ENCODE measurements around the gene ALG5.

Gene ALG5

DNA sequence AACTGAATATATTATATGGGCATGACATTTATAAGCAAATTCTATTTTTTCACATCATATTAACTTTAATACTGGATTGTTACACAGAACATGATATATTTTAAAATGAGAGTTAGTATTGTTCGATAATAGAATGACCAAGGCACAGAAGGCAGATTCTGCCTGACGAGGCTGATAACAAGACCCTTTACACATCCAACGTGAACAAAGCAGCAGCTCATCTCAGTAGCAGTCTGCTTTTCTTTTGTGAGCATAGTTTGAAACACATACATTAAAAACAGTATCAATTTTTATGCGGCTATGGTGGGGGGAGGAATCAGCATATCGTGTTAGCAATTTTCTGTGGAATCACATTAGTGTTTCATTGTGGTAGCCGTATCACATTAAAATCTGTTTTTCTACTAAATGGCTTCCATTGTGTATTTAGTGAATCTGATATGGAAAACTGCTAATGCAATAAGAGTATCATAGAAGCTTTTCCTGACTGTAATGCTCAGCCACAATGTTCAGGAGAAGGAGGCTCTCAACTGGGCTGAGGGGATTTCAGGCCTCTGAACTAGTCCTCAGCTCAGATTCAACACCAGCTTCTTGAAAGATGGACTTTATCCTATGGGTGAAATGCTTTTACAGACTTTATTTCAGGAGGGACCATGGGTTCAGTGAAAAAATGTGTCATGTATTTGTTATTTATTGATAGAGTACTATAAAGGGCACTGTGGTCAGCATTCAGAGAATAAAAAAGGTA is 83.1 kb downstream of the ALG5 start:
- no peak for DNase-seq (ENCODE audit: low read depth)

DNA sequence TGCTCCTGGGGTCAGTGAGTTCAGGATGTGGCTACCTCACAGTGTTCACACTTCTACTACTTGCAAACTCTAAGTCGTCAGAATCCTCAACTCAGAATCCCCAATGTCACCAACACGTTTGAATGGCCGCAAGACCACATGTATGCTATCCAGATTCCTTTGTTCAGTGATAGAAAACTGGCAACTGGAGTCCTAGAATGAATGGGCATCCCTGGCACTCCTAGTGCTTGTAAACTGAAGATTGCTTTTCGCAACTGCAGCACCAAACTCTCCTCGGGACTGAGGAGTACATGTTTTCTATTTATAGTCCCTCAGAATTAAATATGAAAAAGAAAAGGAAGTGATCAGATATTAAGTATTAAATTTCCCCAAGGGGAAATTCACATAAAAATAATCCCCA is 84.0 kb downstream of the ALG5 start:
- no peak for DNase-seq (ENCODE audit: low read depth)

DNA sequence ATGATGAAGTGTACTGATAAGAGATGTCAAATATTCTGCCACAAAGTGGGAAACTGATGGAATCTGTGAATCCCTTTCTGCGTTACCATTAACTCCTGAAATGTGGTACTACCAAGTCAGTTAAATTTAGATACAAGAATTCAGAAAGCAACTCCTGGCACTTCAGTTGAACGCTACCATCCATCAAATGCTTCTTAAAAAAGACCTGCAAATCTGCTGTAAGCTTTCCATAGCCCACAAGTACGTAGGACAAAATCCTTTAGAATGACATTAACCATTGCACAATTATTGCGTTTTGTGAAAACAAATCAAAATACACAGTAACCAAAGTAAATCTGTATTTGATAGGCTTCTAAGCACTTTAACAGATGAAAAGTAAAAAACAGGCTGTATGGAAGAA is 84.5 kb downstream of the ALG5 start:
- DNase-seq (ENCODE audit: low read depth), result no peak

DNA sequence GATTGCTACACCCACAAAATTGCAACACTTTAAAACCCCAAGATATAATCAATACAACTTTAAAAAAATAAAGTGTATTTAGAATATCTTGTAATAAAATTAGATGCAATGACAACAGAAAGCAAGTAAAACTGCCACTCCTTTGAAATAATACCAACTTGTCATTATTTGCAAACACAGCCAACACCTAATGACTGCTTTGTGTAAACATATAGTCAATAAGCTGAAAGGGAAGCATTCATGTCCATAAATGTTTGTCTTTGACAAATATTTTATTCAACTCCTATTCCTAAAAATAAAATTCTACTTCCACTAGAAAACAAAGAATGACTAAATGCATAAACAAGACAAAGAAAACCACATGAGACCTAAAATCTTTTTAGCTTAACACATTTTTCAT is 85.7 kb downstream of the ALG5 start:
- no peak for DNase-seq (ENCODE audit: low read depth)

DNA sequence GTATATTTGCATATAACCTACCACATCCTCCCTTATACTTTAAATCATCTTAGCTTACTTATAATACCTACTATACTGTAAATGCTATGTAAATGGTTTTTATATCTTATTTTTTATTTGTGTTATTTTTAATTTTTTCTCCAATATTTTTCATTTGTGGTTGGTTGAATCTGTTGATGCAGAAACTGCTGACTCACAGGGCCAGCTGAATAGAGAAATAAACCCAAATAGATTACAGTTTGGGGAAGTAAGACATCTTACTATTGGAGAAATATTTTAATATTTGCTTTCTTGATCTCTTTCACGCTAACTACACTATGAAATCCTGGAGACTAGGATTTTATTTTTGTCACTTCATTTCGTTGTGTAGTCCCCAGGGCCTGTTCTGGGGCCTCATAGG is 86.2 kb downstream of the ALG5 start:
- DNase-seq (ENCODE audit: low read depth), result no peak

DNA sequence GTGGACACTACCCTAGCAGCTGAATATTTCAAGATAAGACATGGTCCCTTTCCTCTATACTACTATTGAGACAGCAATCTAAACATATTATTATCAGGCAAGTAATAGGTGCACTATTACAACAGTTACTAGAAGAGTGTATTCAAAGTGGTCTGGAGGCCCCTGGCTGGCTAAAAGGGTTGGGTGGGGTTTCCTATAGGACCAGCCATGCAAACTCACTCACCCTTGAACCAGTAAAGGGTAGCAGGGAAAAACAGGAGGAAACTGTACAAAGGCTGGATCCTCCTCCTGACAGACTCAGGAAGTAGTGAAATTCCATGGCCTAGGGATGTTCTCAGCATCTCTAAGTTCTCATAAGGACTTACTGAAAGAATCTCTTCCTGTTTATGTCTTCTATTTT is 86.8 kb downstream of the ALG5 start:
- no peak for DNase-seq (ENCODE audit: low read depth)

DNA sequence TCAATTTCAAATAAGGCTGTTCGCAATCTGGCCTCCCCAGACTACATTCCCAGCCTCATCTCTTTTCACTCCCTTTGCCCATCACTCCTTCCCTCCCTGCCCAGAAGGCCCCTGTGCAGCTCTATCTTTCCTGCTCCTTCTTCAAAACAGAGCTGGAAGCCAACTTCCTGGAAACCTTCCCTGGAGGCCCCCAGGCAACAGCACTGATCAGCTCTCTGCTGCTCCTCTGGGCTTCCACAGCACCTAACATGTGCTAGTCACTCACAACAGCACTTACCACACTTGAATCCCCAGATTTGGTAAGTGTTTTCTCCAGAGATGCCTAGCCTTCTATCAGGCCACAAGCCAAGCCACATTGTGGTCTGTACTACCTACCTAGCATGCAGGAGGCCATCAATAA is 88.6 kb downstream of the ALG5 start:
- no peak for DNase-seq (ENCODE audit: low read depth)

DNA sequence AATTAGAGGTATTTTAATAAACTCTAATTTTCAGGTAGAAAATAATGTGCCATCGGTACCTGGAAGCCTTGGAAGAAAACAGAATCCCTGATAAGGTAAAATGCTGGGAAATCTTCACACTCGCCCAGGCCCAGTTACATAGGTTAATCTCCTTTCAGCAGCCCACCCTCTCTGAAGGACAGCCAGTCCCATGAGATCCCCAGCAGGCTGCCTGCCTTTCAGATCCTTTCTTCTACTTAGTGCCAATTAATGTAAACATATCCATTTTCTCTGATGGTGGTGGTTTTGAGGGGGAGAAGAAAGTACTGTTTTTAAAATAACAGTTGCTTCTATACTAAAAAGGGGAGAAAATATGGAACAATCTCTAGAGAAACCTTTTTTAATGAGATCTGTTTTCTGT is 91.3 kb downstream of the ALG5 start:
- no peak for DNase-seq (ENCODE audit: low read depth)

DNA sequence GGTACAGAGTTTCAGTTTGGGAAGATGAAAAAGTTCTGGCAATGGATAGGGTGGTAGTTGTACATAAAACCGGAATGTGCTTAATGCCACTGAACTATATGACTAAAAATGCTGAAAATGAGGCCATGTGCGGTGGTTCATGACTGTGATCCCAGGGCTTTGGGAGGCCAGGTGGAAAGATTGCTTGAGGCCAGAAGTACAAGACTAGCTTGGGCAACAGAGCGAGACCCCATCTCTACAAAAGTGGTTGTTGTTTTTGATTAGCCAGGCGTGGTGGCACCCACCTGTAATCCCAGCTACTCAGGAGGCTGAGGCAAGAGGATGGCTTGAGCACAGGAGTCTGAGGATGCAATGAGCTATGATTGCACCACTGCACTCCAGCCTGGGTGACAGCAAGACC is 91.9 kb downstream of the ALG5 start:
- no peak for DNase-seq (ENCODE audit: low read depth)

DNA sequence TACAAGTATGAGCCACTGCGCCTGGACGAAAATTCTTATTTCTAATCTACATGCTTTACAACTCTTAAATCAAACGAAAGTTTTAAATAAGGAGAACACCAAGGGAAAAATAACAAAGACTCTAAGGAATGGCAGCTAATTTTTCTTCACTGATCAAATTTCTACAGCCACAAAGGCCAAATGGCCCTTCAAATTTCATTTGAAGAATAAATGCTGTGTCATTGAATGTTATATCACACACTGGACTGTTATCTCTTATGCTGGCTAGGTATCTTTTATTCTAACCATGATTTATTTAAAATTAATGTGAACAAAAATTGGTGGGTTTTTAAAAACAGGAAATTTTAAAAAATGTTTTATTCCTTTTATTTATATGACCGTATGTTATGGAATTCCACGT is 93.2 kb downstream of the ALG5 start:
- no peak for DNase-seq (ENCODE audit: low read depth)

DNA sequence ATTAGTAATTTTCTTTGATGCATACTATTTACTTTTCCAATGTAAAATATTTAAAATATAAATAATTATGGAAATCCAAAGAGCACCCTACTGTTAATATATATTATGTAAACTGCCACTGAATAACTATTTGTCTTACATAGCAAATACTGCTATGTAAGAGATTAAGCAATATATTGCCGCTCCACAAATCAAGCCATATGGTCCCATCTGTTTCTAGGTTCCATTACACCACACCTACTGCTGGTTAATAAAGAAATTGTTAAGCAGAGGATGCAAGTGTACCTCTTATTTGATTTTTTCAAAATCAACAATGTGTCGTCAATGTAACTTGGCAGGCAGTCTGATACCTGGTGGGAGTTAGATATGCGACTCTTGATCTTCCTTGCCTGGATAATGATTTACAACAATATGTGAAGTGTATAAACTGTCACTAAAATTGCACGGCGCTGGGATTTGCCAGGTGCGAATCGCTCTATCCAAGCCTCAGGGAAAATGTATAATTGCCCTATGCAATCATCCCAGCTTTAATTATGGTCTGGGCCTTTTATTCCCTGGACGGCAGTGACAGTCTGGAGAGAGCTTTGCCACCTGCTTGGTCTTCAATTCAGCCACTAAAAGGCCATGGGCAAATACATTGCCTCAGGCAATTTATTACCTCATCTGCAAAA is 95.1 kb downstream of the ALG5 start:
- no peak for DNase-seq (ENCODE audit: low read depth)
